ENCODE measurements around the gene FILIP1L.

The FILIP1L gene

DNA sequence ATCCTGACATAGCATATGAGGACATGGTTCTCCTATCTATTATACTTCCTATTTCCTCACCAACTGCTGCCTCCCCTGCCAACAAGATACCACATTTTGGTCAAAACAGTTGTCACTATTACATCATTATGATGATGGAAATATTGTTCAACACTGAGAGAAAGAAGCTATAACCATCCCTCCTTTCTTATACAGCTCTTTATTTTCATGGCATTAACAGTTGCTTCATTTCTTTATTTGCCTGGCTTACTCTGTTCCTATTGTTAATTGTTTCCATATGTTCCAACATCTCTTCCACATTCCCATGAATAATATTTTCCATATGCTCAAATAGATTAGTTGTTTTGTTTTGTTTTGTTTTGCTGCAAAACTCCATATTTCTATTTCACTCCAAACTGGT is 40.8 kb upstream of the FILIP1L start:
- TF ChIP-seq, protein P1, sequence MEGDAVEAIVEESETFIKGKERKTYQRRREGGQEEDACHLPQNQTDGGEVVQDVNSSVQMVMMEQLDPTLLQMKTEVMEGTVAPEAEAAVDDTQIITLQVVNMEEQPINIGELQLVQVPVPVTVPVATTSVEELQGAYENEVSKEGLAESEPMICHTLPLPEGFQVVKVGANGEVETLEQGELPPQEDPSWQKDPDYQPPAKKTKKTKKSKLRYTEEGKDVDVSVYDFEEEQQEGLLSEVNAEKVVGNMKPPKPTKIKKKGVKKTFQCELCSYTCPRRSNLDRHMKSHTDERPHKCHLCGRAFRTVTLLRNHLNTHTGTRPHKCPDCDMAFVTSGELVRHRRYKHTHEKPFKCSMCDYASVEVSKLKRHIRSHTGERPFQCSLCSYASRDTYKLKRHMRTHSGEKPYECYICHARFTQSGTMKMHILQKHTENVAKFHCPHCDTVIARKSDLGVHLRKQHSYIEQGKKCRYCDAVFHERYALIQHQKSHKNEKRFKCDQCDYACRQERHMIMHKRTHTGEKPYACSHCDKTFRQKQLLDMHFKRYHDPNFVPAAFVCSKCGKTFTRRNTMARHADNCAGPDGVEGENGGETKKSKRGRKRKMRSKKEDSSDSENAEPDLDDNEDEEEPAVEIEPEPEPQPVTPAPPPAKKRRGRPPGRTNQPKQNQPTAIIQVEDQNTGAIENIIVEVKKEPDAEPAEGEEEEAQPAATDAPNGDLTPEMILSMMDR (conservative IDR thresholded peaks at IDR 0.05) = no peak
- no peak for TF ChIP-seq ZFX (IDR thresholded peaks at IDR 0.05)
- no peak overlapping the region for H3K27ac ChIP-seq

DNA sequence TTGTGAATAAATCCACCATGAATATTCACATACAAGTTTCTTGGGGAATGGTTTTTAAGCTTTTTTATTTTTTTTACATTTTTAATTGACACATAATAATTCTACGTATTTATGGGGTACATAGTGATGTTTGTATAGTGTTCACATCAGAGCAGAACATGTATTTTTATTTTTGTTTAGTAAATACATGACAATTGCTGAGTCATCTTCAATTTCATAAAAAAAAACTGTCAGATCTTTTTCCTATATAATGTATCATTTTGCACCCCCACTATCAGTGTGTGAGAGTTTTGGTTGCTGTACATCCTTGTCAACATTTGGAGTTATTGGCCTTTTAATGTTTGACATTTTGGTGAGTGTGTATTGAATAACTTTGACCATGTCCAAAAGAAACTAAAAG is 39.9 kb upstream of the FILIP1L start:
- TF ChIP-seq, protein P1 (conservative IDR thresholded peaks at IDR 0.05) = no peak
- no peak for TF ChIP-seq ZFX (IDR thresholded peaks at IDR 0.05)
- H3K27ac ChIP-seq = no peak overlapping the region

DNA sequence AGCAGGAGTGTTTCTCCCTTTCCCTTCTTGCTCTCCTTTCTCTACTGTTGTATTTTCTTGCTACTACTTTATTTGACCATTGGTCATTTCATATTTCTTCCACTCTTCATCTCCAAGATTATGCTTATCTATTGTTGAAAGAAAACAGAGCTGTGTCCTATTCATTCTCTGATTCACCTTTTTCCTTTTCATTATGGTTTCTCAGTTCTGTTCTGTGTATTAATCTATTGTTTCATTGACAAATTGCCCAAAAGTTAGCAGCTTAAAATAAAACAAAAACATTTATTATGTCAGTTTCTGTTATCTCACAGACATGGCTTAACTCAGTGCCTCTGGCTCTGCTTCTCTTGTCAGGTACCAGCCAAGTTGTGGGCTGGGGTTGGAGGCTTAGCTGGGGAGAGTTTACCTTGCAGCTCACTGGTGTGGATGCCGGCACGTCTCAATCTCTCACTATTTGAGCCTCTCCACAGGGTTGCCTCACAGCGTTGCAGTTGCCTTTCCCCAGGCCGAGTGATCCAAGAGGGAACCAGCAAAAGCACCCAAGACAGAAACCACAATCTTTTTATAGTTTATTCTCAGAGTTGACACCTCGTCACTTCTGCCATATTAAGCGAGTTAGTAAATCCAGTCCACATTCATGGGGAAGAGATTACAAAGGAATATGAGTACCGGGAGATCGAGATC is 36.9 kb upstream of the FILIP1L start:
- no peak for TF ChIP-seq ZFX (IDR thresholded peaks at IDR 0.05)
- TF ChIP-seq, protein P1 (conservative IDR thresholded peaks at IDR 0.05) = no peak

DNA sequence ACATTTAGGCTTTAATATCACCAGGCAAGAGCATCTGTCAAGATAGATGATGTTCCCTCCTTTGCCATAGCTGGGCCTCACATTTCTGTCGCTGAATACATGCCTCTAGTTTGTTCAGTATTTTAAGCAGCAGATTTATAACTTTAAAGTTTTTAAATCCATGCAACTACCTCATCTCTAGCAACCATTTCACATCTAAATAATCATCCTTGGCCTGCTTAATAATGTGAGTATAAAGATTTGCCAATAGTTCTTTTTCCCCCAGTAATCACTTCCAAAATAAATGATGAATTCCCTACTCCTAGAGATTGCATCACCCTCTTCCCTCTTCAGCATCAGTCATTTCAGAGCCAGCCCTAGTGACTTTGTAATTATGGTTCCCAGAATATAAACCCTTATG is 36.2 kb upstream of the FILIP1L start:
- TF ChIP-seq, protein P1 (conservative IDR thresholded peaks at IDR 0.05) = no peak
- no peak for TF ChIP-seq ZFX (IDR thresholded peaks at IDR 0.05)
- H3K27ac ChIP-seq = no peak overlapping the region

More for the DNA sequence above, 36.9 kb upstream of the FILIP1L start:
- H3K27ac ChIP-seq = no peak overlapping the region

DNA sequence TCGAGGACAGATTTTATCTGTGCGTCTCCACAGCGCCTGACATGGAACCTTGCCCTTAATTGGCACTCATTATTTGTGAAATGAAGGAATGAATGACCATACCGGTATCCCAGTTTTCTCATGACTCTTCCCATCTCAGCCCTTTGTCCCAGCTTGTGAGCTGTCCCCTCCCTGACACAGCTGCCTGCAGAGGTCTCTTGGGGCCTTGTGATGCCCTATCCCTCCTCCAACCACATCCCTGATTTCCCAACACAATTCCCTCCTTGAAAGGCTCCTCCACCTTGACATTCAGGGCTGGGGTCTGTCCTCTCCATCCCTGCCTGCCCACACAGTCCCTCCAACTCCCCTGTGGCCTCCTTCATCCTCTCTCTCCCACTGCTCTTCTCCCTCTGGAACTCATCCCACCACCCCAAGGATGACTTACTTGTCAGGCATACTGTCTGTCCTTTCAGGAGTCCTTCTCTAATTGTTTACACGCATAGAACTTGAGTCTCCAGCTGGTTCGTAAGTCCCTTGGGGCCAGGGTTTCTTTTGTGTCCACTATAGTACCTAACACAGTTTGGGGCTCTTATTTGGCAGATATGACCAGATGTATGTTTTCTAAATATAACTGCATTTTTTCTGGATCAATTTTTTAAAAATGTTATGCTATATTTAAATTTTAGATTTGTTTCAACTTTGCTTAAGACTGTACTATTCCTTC is 35.6 kb upstream of the FILIP1L start:
- TF ChIP-seq, protein P1 (conservative IDR thresholded peaks at IDR 0.05) = no peak
- TF ChIP-seq ZFX (IDR thresholded peaks at IDR 0.05) = no peak
- no peak overlapping the region for H3K27ac ChIP-seq

DNA sequence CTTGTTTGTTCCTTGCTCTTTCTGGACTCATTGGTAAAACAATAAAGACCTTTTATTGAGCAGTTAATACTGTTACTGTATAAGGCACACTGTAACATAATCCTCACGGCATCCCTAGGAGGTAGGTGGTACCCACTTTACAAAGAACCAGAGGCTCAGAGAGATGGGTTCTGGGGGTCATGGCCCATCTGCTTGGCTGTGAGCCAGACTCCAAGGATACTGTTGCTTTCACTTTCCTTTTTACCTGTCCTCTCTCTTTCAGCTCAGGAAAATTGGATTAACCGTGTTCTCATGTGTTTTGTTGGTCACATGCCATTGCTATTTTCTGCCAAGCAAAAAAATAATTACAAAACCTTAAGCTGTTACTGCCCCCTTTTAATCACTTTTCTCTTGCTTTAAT is 34.8 kb upstream of the FILIP1L start:
- no peak overlapping the region for H3K27ac ChIP-seq
- TF ChIP-seq, protein P1 (conservative IDR thresholded peaks at IDR 0.05) = no peak
- TF ChIP-seq ZFX (IDR thresholded peaks at IDR 0.05) = no peak

DNA sequence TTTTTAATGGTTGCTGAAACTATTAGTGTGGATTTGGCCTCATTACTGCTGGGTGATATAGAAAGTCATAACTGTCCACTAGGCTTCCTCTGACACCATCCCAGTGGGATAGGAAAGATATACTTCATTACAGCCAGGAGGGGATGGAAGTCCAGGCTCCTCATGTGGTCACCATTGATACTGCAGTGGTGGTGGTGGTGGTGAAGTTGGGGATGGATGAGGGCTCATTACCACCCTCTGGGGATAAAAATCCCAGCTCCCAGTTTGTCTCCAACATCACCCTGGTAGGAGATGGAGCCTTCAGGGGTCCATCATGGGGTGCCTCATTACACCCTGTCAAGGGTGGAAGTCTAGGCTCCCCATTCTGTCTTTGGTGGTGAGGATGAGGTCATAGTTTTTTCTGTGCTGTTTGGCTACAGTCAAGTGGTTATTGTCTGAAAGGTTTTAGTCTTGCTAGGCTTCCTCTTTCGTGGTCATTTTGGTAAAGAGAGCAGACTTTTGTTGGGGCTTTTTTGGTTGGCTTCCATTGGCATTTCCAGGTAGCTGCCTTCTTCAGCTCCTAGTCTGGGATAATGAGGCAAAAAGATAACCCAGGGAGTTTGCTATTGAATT is 30.1 kb upstream of the FILIP1L start:
- TF ChIP-seq ZFX (IDR thresholded peaks at IDR 0.05) = no peak
- TF ChIP-seq, protein P1 (conservative IDR thresholded peaks at IDR 0.05) = no peak; the same call in 1 of the 2 replicates
- H3K27ac ChIP-seq = no peak overlapping the region
